Fibroblast of lung (primary cell): Measurements from ENCODE around the gene ARL15.

Experiments used
- EZH2 ChIP-seq: IDR thresholded peaks from 2 replicates; pipeline ENCODE4 v1.5.1; 2012; ENCODE audit warnings: low read length, control low read depth, mild to moderate bottlenecking; ENCODE audit errors: missing control alignments
- TF ChIP-seq, protein P1 (sequence below), 2 donors: IDR thresholded peaks in 1 of 2; conservative IDR thresholded peaks in 1 of 2; 1 replicate in 1 of 2; 2 replicates in 1 of 2; pipeline ENCODE4 v1.5.1; 2011 to 2012; ENCODE audit warnings: low read length in 2 of 2, control low read depth in 1 of 2, inconsistent platforms in 1 of 2, low read depth in 1 of 2, mild to moderate bottlenecking in 1 of 2

DNA sequence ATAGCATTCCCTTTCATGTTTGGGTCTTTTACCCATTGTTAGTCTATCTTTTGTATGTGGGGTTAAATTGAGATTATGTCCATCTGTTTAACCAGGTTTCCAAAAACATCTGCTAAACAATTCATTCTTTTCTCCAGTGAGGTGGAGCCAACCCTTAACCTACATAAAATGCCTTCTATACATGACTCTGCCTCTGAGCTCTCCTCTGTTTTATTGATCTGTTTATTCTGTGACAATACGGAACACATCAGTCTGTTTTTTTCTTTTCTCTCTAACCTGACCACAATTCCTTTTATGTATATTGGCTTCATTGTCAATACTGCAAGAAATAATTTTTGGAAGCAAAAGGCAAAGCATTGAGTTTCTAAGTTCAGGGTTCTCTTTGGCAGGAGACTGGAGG lies 9.9 kb upstream of the ARL15 start:
- TF ChIP-seq, protein P1, sequence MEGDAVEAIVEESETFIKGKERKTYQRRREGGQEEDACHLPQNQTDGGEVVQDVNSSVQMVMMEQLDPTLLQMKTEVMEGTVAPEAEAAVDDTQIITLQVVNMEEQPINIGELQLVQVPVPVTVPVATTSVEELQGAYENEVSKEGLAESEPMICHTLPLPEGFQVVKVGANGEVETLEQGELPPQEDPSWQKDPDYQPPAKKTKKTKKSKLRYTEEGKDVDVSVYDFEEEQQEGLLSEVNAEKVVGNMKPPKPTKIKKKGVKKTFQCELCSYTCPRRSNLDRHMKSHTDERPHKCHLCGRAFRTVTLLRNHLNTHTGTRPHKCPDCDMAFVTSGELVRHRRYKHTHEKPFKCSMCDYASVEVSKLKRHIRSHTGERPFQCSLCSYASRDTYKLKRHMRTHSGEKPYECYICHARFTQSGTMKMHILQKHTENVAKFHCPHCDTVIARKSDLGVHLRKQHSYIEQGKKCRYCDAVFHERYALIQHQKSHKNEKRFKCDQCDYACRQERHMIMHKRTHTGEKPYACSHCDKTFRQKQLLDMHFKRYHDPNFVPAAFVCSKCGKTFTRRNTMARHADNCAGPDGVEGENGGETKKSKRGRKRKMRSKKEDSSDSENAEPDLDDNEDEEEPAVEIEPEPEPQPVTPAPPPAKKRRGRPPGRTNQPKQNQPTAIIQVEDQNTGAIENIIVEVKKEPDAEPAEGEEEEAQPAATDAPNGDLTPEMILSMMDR (conservative IDR thresholded peaks at IDR 0.05 in 1 of 2, IDR thresholded peaks at IDR 0.05 in 1 of 2; ENCODE audit: low read depth in 1 of 2, low read length in 2 of 2): no peak
- no peak for TF ChIP-seq EZH2
